Activated T-cell treated with anti-CD3 and anti-CD28 coated beads for 24 hours (primary cell): ENCODE data around the gene TOR4A.

ENCODE experiments used
- DNase-seq: peaks from one replicate; pipeline ENCODE4 v3.0.0-alpha.2; 2020; ENCODE audit warnings: low read depth

TOR4A gene

DNA sequence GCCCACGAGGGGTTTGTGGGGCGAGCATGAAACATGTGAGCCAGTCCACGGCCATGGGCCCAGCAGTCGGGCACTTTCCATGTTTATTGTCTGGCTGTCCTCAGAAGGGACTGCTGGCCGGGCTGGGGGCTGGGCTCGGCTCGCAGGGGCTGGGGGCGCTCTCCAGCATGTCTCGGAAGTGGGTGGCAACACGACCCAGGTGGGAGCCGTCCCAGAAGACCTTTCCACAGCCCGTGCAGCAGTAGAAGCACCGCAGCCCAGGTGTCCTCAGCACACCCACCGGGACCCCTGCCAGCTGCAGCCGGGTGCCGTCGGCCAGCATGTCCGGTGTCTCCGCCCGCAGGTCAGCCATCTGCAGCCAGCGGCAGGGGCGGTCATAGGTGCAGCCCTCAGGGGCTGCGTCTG is 29.3 kb downstream of the TOR4A start:
- no peak for DNase-seq

DNA sequence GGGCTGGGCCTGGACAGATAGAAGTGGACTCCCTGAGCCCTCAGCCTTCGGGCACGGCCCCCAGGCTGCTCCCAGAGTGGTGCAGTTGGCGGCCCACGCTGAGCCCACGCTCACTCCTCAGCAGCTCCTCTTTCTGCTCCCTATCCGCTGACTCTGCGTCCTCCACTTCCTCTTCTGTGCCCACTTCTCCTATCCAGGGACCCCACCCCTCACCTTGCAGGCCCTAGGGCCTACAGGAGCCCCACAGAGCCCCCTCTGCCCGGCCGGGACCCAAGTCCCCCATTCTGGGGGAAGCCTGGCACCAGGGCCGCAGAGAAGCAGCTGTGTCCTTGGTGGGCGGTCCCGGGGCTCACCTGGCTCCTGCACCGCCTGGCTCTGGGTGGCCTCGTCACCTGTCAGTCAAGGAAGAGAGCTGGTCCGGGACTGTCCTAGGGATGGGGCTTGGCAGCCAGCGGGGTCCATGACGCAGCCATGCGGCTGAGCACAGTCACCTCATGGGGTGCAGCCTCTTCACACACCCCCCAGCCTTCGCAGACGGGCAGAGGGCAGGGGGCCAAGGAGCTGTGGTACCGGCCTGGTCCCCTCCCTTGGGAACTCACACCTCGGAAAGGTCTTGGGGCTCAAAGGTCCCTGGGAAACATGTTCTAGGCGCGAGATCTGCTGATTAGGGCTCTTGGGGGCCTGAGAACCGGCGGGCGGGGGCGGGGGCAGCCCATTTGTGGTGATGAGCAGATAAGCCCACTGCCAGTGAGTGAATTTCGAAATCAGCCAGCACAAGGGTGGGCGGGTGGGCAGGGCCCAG is 29.9 kb downstream of the TOR4A start:
- no peak for DNase-seq

DNA sequence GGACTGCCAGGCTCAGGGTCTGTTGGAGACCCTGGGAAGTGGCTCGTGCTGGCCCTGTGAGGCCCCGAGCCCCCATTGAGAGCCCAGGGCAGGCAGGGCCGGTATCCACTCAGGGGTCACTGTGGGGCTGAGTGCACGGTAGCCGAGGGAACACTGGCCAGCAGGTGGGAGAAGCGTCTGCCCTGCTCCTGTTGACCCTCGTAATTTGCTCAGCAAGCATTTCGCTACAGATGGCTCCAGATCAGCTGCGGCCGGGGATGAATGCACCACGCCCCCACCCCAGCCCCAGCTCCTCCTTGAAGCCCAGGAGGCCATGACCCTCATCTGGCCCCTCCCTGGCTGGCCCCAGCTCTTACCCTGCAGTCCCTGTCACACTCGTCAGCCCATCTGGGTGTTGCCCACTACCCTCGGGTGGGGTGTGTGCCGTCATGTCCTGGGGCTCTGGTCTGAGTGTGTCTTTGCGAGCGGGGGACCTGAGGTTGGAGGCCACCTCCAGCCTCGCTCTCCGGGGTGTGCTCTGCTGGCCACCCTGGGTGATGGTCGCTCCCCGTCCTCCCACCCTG is 30.6 kb downstream of the TOR4A start:
- no peak for DNase-seq

DNA sequence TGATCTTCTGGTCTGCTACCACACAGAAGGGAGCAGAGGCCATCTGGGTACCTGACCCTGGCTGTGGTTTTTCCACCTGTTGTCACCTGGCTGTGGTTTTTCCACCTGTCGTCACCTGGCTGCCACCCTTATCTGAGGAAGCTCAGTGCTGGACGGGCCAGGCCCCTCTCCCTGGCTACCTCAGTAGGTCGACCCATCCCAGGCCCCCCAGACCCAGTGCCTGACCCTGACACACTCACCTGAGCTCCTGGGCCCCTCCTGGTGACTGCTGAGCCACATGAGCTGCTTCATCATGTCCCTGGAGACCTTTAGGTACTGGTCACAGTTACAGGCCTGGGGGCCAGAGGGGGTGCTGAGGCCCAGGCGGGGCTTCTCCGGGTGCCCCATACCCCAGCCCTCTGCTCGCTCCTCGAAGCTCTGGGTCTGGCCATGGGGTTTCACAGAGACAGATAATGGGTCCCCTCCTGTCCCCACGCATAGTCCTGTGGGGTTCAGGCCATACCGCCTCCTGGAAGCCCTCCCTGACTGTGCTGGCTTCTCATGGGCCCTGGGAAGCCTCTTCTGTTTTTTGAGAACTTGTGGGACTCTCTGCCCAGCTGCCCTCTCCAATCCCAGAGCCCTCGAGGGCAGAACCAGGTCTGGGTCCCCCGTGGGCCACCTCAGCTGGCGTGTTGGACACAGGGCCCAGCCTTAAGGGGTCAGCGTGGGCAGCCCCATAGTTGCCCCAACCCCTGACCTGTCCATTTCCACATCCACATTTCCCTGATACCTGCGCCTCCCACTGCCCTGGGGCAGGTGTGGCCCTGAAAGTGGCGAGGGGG is 32.1 kb downstream of the TOR4A start:
- no peak for DNase-seq

DNA sequence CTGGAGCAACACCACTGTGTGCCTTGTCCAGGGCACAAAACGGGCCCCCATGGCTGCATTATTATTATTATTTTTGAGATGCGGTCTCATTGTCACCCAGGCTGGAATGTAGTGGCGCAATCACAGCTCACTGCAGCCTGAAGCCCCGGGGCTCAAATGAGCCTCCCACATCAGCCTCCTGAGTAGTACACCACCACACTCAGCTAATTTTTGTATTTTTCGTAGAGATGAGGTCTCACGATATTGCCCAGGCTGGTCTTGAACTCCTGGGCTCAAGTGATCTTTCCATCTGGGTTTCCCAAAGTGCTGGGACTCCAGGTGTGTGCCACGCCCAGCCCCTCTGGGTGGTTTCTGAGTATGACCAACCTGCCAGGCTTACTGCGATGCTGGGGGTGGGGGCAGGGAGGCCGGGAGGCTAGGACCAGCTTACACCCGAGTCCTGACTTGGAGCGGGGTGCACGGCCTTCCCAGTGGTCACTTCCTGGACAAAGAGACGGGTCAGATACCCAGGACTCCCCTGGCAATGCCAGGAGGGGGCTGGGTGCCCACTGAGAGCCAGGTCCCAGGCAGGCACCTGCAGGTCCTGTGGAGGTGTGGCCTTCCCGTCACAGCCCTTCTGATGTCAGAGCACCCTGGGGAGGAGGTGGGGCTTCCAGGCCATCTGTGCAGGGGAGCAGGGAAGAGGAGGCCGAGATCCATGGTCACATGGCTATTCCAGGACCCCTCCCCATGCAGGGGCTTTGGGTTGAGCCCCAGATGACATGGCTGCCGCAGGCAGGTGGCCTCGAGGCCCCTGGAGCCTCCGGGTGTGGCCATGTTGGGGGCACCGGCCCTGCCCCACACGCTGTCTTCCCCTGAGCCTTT is 32.9 kb downstream of the TOR4A start:
- DNase-seq = no peak

DNA sequence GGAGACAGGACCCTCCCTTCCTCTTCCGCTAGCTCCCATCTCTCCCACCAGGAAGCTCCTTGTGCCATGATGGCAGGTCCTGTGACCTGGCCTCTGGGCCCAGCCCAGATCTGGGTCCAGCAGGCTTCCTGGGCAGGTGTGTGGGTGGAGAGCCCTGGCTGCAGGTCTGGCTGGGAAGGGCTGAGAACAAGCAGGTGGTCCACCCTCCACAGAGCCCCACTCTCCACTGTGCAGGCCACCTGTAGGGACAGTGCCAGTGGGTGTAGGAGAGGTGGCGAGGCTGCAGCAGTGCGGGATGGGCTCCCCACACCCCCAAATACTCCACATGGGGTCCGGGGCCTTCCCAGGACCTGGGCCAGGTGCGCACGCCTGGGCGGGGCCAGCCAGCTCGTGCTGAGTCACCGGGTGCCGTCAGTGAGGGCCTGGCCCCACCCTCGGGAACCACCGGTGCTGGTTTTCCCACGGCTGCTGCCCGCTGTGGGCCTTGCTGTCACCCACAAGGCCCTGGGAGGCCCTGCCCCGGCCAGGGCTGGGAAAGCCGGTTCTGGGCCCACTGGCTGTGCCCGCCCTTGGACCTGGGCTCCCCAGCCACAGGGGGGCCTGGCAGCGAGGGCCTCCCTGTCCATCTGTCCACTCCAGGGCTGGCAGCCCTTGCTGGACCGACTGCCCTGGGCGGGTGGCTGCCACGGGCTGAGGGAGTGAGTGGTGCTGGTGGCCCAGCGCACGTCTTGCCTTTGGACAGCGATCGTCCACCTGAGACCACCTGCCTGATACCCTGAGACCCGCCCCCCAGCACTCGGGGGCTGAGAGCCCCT is 33.9 kb downstream of the TOR4A start:
- DNase-seq = no peak

DNA sequence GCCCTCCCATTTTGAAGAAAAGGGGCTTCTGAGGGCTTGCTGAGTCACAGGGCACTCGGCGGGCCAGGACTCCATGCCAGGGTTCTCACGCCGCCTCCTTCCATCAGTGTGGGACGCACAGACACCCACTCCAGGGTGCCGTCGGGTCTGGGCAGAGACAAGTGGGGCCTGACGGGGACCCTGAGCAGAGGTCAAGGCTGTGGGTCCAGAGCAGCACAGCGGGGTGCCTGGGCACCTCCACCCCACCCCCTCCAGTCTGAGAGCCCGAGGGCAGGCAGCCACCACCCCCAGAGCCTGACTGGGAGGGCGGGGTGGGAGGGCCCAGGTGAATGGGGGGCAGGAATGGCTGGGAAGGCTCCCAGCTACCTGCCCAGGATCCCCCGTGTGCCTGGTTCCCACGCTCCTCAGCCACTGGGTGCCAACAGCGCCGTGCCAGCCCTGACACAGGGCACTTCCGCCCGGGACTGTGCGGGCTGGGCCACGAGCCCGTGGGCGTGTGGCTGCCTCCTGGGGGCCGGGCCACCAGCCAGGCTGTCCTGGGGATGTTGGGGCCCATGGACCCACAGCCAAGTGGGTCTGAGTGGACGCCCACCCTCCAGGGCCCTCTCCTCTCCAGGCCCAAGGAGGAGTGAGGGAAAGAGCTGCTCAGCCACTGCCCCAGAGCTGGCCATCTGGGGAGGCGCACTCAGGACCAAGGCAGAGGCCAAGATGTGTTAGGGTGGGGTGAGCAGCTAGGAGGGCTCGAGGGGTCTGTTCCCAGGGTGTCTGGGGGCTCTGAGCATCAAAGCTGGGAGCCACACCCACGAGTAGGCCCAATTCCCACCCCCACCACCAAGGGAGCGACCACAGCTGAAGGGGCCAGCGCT is 34.7 kb downstream of the TOR4A start:
- DNase-seq = no peak

DNA sequence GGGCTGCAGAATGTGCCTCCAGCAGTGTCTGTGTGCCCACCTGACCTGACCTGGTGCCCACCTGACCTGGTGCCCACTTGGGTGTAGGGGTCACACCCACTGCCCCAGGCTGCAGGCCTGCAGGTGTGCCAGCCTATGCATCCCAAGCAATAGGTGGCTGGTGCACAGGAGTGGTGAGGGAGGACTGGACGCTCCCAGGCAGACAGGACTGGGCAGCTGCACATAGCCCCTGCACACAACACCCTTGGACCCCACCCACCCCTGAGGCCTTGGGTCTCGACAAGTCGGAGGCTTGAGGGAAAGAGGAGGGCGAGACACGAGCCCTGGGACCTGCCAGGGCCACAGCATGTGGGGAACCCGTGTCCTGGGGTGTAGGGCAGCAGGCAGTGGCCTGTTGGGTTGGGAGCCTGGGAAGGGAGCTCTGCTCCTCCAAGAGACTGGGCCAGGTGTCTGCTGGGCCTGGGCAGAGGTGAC is 35.4 kb downstream of the TOR4A start:
- no peak for DNase-seq

DNA sequence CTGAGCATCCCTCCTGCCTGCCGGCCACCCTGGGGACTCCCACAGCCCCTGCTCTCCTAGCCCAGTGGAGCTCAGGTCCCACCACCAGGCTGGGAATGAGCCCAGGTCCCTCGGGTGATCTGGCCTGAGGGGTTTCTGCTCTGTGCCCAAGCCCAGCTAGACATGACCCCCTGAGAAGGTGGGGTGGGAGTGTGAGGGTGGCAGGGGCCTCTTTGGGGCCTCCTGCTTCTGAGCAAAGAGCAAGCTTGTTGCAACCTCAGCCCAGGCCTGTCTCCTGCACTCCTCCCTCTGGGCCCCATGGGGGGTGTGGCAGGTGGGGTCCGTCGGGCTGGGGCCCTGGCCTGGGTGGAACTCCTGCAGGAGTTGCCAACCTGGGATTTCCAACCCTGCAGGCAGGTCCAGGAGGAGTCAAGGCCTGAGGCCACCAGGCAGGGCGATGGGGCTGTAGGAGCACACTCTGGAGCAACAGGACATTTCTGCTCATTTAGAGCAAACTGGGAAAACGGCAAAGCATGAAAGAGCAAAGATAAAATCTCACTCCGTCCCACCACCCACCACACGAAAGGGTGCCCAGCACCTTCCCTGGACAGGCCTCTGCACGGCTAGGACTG is 35.9 kb downstream of the TOR4A start:
- no peak for DNase-seq

DNA sequence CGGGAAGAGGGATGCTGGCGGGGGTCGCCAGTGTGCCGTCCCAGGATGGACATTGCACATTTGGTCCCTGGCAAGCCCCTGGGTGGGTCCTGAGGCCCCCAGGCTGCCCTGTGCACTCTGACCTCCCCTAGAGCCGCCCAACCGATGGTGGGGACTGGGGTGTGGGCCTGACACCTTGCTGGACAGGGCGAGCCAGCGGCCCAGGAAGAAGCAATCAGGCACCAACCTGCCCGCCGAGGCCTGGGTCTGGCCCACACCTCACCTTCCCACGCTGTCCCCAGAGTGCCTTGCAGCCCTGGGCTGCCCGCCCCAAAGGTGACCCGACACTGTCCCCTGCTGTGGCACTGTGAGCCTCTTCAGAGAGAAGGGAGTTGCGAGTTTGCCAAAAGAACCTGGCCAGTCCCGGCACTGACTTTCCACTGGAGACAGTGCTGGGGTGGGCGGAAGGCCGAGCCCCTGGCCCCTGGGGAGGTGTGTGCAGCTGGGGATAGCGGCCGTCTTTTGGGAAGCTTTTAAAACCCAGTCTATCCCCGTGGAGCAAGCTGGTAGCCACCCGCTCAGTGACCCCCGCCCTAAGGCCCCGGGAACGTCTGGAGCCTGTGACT is 36.5 kb downstream of the TOR4A start:
- no peak for DNase-seq

DNA sequence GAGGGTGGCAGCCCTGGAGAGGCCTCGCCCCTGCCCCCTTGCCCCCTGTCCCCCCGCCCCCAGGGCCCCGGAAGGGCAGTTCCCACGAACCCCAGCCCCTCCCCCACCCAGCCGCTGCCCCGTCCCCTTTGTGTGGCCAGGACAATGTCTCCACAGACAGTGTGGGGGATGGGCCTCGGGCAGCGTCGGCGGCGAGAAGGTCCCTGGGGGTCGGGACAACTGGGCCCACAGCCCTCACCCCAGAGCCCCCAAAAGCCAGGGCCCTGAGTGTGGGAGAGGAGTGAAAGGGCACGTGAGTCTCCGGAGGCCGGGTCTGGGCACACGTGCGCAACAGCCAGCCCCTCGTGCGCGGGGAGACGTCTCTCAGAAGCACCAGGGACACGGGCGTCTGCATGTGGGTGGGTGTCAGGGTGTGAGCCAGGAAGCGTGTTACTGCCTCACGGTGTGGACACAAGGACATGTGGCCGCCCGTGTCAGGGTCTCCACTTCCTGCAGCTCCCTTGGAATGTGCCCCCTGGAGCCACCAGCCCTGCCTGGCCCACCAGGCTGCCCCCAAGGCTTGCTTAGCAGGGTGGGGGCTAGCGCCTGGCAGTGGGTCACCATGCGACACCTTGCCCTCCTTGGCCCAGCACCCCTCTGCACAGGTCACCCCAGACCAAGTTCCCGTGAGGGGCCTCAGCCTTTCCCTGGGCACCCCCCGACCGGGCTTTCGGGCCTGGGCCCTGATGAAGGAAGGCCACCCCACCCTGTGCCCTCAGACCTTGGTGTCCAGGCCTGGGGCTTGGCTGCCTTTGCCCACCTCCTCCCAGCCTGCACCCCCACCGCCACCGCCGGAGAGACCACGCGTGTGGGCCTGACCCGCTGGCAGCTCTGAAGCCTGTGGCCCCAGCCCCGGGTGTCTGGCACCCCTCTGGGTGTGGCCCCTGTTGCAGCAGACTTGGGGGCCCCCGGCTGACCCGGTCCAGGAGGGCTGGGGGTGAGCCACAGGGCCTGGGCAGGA is 37.3 kb downstream of the TOR4A start:
- DNase-seq = no peak

DNA sequence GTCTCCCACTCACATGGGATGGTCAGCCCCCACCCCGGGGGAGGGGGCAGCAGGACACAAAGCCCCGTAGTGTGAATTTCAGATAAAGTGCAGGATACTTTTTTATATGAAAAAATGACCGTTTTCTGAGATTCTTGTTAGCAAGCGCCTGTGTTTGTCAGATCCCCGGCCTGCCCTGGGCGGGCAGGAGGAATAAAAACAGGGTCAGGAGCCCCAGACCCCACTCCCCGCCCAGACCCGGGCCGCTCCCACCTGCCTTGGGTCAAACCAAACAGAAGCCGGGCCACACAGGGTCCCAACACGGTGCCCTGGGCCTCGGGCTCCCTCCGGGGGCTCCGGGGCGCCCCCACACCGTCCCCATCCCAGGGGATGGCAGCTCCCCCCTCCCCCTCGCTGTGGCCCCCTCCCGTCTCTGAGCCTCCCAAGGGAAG is 38.1 kb downstream of the TOR4A start:
- no peak for DNase-seq

DNA sequence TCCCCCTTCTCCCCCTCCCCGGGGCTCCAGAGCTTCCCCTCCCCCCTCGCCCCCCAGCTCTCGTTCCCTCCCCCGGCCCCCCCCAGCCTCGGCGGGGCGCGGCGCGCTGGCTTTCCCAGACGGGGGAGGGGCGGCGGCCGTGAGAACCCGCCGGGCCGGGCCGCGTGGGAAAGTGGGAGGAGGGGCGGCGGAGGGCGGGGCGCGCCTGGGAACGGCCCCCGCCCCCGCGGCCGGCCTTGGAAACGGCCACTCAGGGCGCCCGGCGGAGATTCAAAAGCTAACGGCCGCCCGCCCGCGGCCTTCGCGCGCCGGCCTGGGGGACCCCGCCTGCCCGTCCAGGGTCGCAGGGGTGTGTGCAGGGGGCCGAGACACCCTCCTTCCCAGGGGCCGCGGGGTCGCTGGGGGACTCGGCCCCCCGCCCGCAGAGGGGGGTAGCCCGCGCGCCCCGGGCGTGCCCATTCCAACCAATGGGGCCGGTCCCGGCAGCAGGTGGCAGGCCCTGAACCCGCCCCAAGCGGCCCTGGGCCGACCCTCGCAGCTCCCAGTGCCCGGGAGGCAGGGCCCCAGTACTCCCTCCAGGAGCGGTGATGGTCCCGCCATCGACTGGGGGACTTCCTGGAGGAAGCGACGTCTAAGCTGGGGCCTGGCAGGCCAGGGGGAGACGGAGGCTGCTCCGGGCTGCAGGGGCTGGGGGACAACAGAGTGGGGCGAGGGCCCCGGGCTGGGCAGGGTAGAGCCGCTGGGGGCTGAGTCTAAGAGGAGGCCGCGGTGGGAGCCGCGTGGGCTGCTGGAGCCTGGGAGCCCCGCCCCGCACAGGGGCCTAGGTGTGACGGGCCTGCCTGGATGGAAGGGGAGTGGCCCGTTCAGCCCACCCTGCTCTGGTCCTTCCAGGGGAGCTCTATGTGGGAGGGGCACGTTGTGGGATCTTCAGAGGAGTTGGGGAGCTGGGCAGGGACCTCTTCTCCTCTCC is 38.8 kb downstream of the TOR4A start:
- DNase-seq = no peak

DNA sequence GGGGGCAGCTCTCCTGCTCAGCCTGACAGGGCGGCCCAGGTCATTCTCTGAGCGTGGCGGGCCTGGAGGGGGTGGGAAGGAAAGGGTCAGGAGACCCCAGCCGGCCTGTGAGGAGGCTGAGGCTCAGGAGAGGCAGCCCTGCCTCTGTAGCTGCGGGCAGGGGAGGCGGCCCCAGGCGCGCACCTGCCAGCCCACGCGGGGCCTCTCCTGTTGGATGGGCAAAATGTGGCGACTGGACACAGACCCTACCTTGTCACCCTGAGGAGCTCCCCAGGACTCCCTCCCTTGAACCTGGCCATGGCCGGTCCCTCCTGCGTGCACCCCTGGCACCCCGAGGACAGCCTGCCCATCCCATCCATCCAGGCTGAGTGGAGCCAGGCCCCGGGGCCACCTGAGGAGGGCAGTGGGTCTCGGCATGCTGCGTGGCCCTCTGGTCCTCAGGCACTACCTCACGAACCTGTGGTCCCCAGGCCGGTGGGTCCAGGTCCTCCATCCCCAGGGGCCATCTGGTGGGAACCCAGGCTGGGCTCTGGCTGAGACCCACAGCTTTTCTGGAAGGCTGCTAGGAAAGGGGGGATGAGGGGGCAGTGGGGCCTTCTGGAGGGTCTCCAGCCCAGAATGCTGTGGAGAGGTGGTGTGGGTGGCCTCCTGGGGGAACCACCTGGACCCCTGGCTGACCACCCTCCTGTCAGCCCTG is 39.6 kb downstream of the TOR4A start:
- DNase-seq = no peak

DNA sequence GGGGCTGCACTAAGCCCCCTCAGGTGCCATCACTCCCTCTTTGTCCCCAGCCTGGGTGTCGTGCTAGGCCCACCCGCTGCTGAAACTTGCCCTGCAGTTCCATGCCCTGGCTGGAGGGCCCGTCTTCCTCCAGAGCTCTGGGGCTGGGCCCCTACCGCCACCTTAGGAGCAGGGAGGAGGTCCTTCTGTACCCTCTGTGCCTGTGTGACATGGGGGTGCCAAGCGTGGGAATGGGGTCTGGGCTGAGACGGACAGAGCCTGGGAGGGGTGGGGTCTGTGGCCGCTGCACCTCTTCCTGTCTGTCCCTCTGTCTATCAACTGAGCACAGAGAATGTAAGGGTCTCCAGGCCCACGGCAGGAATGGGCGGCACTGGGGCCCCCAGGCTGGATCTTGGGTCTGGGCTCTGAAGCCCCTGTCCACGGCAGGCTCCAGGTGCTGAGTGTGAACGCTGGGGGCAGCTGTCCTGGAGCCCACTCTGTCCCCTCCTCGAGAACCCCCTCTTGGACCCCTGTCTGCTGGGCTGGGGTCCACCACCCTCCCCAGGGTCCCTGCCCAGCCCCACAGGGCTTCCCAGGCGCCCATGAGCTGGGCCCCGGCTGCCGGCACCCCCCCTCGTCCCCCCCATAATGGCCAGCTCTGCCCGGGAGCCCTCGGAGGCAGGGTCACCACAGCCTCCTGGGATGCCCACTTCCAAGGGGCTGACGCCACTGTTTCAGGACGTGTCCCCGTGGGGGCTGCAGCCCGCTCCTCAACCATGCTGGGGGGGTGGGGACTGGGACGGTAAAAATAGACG is 40.4 kb downstream of the TOR4A start:
- DNase-seq = no peak
